ENCODE results near the gene TBC1D8.
"Not testable (repeated sequence)": the region's sequence is repeated elsewhere in the genome, so short reads cannot be mapped to it uniquely, and the experiment has no call there.

Gene TBC1D8

DNA sequence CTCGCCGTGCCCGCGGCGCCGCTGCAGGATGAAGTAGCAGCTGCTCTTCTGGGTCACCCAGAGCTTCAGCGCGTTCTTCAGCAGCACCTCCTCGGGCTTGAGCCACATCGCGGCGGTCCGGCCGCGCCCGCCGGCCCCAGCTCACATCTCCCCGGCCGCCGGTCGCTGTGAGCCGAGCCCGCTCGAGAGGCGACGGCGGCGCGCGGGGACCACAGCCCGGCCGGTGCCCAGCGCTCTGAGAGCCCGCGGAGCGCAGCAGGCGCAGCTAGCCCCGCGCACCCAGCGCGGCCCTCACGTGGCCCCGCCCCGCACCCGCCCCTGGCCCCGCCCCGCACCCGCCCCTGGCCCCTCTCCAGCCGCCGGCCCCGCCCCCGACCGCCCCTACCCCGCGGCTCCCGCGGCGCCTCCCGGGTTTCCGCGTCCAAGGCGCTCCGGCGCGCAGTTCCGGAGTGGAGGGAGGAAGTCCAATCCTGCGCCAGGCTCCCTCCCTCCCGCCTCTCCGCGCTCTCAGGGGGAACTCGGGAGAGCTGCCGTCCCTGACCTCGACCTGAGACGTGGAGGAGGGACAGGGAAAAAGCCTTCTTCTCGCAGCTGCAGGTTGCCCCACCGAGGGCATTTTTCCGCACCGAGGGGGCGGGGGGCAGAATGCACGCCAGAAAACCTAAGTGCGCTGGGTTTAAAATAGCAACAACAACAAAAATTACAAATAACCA, at the start of gene TBC1D8:
TBC1D8 (minus strand) TSS at position 237 of the 713 bp plus-strand sequence; CDS start at position 108, 129 bp downstream.
- in situ Hi-C loops (cut with MboI; ENCODE audit: low pct_unique_long_range_greater_than_20kb, low sequenced_read_pairs): loop anchor here (10.0 to 25.0 kb wide), 2 partner anchors 127 to 539 kb away; no protein-coding TSS in a partner anchor
- peak; percentile 53 for DNase-seq

DNA sequence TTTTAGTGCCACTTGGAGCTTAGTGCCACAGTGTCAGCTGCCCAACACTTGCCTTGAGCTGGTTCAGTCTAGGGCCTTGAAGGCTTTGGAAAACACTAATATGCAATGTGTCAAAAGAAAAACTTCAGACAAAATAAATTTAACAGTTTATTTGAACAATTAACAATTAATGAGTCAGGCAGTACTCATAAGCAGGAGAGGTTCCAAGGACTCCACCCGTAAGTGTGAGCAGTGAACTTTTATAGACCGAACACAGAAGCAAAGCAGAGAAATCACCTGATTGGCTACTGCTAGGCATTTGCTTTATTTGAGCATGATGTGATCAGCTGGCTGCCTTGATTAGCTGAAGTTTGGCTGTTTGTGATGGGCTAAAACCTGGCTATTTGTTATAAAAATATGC, 49.5 kb upstream of the TBC1D8 start:
- no peak for DNase-seq
- in situ Hi-C loops (cut with MboI; ENCODE audit: low pct_unique_long_range_greater_than_20kb, low sequenced_read_pairs): no loop called here

DNA sequence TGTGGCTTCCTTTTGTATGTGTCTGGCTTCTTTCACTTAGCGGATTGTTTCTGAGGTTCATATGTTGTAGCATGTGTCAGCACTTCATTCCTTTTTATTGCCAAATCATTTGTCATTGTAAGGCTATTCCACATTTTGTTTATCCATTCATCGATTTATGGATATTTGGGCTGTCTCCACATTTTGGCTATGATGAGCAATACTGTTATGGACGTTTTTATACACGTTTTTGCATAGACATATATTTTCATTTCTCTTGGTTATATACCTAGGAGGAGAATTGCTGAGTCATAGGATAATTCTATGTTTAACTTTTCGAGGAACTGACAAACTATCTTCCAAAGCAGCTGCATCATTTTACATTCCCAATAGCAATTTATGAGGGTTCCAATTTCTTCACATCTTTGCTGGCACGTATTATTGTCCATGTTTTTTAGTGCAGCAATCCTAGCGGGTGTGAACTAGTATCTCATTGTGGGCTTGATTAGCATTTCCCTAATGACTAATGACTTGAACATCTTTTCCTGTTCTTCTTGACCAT, 48.1 kb upstream of the TBC1D8 start:
- in situ Hi-C loops (cut with MboI; ENCODE audit: low pct_unique_long_range_greater_than_20kb, low sequenced_read_pairs): no loop called here
- no peak for DNase-seq

DNA sequence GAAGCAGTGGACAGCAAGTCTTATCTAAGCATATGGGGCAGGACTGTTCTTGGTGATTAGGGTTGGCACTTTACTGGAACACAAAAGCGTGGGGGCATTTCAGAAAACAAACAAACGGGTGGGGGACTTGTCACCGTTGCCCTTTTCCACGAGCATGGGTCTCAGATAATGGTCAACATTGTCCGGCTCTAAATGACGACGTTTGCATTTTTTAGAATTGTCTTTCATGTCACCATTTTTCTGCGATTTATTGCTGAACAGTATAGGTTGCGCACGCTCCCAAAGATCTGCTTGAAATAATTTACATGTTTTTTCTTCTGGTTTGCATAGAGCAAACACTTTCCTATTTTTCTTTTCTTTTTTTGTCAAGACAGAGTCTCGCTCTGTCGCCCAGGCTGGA, 46.6 kb upstream of the TBC1D8 start:
- in situ Hi-C loops (cut with MboI; ENCODE audit: low pct_unique_long_range_greater_than_20kb, low sequenced_read_pairs): no loop called here
- no peak for DNase-seq

DNA sequence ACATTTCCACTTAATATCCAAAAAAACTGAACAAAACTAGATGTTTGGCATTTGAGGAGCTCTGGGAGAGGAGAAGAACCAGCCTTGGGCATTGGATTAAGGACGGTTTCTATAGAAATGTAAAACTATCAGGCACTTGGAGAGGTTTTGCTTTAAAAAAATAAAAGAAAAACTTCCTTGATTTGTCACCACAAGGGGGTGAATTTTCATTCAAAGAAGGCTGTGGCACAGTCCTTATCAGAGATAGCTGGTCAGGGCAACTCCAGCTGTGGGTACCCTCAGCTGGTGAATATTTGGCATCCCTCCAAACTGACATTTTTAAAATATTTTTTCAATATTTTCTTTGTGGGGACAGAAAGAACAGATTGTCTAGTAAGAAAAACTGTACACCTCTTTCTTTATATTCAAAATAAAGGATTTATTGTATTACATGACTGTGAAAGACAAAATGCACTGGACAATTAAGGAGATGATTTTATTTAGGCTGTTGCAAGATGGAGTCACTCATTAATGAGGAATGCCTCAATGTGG, 46.1 kb upstream of the TBC1D8 start:
- no peak for DNase-seq
- in situ Hi-C loops (cut with MboI; ENCODE audit: low pct_unique_long_range_greater_than_20kb, low sequenced_read_pairs): no loop called here

DNA sequence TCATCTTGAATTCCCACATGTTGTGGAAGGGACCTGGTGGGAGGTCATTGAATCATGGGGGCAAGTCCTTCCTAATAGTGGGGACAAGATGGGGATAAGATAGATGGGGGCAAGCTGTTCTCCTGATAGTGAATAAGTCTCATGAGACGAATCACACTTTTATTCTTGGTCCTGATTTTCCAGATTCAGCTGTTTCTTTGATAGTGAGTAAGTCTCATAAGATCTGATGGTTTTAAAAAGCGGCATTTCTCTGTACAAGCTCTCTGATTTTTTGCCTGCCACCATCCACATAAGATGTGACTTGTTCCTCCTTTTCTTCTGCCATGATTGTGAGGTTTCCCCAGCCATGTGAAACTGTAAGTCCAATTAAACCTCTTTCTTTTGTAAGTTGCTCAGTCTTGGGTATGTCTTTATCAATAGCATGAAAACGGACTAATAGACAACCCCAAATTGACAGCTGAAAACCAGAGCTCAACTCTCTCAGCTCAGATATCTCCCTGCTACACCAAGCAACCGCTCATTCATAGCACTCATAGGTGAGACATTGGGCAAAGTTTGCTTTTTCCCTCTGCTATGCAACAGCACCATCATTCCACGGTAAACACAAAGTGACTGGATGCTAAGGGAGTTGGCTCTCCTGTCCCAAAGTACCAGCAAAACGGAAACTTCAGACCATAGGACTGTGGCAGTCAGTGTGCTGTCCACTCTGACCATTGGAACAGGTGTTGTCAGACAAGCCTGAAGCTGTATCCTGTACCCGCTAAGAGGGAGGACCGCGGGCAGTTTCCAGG, 44.9 kb upstream of the TBC1D8 start:
- DNase-seq: no peak
- in situ Hi-C loops (cut with MboI; ENCODE audit: low pct_unique_long_range_greater_than_20kb, low sequenced_read_pairs): no loop called here

DNA sequence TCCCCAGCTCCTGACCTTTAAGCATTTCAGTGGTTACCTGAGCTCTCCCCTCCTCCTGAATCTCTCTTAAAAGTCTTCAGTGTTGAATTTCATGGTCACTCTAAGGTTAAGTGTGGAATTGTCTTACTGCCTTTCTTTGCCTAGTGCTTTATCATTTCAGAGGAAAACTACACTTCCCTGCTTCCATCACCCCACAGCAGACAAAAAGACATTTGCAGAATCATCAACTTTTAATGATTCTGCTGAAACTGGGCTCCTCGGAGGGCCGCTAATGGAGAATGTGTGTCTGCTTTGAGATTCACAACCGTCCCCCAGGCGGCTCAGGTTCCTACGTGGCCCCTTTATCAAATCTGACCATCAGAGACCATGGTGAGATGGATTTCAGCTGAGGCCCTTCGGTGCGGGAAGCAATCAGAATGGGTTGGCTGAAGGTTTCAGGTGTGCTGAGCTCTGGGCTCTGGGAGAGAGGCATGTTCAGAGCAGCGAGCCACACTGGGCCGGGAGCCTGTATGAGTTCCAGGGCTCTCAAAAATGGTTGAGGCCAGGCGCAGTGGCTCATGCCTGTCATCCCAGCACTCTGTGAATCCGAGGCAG, 41.9 kb upstream of the TBC1D8 start:
- in situ Hi-C loops (cut with MboI; ENCODE audit: low pct_unique_long_range_greater_than_20kb, low sequenced_read_pairs): no loop called here
- DNase-seq: no peak

DNA sequence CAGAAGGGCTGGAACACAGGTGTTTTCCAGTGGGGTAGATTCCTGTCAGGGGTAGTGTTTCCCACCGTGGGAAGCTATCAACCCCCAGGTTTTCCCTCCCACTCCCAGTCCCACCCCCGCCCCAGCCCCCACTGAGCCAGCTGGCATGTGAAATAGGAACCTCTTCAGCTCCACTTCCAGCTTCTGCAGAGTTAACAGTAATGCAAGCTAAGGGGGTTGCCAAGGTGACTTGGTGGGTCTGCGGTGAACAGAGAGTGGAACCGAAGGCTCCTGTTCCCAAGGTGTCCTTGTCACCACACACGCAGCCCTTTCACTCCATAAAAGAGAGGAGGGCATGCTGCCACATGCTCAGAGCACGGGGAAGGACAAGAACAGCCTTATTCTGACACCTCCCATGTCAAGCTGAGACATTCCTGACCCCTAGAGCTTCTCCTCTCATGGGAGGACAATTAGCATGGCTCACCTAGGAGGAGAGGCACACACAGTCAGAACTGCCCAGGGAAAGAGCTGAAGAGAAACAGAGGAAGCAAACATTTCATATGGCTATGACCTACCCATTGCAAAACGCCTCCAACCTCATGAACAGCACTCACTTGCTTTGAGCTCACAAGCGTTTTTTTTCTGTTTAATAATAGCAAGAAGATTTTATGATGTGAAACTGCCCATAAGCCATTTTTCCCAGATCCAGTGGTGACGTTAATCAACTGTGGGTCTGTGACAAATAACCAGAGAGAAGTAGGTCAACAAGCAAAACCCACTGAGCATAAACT, 39.8 kb upstream of the TBC1D8 start:
- peak; percentile 40 for DNase-seq
- in situ Hi-C loops (cut with MboI; ENCODE audit: low pct_unique_long_range_greater_than_20kb, low sequenced_read_pairs): no loop called here

DNA sequence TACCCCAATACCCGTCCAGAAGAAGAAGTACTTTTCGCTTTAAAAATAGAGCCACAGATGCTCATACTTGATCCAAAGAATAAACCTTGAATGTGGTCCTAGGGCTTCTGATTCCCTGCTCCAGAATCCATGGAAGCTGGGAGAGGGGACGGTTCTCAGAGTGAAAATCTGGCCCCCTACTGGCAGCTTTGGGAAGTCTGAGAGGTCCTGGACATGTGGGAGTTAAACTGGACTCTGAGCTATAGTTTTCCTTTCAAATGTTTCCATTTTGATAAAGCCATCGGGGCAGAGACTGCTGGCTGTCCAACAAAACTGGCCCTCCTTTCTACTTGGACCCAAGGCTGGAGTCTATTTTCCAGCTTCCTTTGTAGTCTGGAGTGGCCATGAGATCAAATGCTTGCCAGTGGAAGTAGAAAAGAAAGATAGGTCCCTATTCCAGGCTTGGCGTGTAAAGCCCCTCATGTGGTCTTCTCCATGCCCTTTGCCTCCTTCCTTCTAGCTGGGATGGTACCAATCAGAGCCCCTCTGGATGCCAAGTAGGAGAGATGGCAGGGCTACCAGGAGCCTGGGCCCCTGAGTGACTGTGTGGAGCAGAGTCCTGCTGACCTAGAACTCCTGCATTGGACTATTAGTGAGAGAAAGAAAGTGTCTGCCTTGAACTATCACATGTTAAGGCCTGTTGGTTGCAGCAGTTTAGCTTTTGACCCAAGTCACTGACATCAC, 37.7 kb upstream of the TBC1D8 start:
- no peak for DNase-seq
- in situ Hi-C loops (cut with MboI; ENCODE audit: low pct_unique_long_range_greater_than_20kb, low sequenced_read_pairs): no loop called here

DNA sequence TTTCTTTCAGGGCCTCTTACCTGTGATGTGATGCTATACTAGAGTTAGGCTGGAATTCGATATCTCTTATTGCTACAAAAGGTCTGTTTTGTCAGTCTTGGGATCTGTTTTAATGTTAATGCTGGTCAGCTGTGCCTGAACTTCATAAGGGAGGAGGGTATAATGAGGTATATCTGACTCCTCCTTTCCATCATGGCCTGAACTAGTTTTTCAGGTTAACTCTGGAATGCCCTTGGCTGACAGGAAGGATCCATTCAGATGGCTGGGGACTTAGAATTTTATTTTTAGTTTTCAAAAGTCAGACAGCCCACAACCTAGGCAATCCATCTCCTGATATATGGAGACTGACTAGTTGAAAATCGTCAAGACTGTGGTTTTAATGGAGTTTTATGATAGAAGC, 35.9 kb upstream of the TBC1D8 start:
- in situ Hi-C loops (cut with MboI; ENCODE audit: low pct_unique_long_range_greater_than_20kb, low sequenced_read_pairs): no loop called here
- DNase-seq: no peak

DNA sequence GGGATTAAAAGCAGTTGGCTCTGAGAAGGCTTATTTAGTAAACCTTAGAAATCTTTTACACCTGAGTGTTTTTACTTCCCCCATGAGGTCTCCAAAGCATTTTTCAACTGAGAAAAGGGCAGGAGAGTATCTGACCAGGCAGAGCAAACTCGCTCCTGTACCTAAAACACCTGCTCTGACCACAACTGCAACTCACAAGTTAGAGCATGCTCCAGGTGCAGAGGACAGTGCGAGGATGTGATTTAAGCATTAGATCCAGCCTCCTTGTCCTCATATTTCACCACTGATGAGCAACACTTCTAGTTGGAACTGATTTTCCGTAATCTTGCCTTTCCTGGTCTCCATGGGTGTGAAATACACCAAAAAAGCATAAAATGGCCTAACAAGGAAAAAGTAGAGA, 34.5 kb upstream of the TBC1D8 start:
- DNase-seq: no peak
- in situ Hi-C loops (cut with MboI; ENCODE audit: low pct_unique_long_range_greater_than_20kb, low sequenced_read_pairs): no loop called here

DNA sequence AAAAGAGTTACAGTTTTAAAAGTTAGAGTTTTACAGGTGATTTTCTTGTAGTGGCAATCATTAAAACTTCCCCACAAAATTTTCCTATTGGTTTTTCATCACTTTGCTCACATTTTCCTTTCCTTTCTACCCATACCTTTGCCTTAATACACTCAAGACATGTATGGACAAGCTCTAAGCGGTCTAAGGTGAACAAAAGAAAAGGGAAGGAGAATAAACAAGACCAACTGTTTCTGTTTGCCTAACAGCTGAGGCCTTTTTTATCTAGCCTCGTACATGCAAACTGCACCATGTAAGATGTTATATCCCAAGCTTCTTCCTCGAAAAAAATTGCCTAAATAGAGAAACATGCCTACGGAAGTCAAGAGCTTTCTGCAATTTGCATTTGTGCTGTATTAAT, 33.9 kb upstream of the TBC1D8 start:
- in situ Hi-C loops (cut with MboI; ENCODE audit: low pct_unique_long_range_greater_than_20kb, low sequenced_read_pairs): no loop called here

DNA sequence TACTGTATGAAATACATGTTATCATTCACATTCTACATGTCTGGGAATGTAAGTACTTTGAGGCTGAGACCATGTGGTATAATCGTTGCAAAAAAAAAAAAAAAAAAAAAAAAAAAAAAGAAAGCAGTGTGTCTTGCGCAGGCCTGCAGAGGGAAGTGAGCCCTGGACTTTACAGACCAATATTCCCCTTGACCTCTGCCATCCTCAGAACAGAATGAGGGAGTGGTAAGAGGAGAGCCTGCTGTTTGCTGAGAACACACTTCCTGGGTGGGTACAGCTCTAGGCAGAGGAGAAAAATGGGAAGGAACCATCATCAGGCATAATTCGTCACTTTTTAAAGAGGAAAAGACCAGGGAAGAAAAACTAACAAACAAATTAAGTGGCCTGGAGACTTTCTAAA, 28.8 kb upstream of the TBC1D8 start:
- in situ Hi-C loops (cut with MboI; ENCODE audit: low pct_unique_long_range_greater_than_20kb, low sequenced_read_pairs): no loop called here
- no peak for DNase-seq

More for the DNA sequence above, 33.9 kb upstream of the TBC1D8 start:
- no peak for DNase-seq

DNA sequence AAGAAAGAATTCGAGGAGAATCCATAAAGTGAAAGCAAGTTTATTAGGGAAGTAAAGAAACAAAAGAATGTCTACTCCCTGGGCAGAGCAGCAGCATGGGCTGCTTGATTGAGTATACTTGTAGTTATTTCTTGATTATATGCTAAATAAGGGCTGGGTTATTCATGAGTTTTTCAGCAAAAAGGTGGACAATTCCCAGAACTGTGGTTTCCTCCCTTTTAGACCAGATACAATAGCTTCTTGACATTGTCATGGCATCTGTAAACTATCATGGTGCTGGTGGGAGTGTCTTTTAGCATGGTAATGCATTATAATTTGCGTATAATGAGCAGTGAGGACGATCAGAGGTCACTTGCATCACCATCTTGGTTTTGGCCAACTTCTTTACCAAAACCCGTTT, 25.6 kb upstream of the TBC1D8 start:
- no peak for DNase-seq
- in situ Hi-C loops (cut with MboI; ENCODE audit: low pct_unique_long_range_greater_than_20kb, low sequenced_read_pairs): no loop called here

DNA sequence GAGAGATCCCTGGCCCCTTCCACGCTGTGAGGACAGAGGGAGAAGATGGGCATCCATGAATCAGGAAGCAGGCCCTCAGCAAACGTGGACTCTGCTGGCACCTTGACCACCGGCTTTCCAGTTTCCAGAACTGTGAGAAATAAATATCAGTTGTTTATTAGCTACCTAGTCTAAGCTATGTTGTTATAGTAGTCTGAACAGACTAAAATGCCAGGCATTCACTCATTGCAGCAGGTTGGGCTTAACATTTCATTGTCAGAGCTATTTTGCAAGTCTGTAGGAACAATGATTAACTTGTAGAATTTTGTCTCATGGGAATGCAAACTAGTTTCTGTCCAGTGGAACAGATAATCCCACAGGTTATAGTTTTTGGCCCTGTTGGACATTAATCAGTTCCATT, 24.8 kb upstream of the TBC1D8 start:
- DNase-seq: no peak
- in situ Hi-C loops (cut with MboI; ENCODE audit: low pct_unique_long_range_greater_than_20kb, low sequenced_read_pairs): no loop called here

DNA sequence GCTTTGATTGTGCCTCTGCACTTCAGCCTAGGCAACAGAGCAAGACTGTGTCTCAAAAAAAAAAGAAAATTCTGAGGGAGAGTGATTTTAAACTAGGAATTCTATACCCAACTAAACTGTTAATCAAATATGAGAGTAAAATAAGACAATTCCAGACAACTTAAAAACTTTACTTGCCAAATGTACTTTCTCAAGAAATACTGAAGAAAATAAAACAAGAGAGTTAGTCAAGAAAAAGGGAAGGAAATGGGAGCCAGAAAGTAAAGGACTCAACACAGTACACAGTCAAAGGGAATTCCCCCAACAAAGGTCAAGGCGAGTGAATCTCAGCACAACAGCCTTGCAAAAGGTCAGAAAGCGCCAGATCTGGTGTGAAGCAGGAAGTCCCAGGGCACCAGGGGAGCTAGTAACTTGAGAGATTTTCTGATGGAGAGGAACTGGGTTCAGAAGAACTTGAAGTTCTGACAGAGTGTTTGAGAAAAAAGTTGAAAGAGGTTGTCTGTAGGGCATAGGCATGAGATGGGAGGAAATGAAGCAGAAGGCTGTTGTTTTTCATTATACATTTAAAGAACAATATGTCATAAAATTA, 22.6 kb upstream of the TBC1D8 start:
- in situ Hi-C loops (cut with MboI; ENCODE audit: low pct_unique_long_range_greater_than_20kb, low sequenced_read_pairs): loop anchor here (25.0 kb wide), 1 partner anchor 562 kb away; no protein-coding TSS in a partner anchor
- peak; percentile 37 for DNase-seq

DNA sequence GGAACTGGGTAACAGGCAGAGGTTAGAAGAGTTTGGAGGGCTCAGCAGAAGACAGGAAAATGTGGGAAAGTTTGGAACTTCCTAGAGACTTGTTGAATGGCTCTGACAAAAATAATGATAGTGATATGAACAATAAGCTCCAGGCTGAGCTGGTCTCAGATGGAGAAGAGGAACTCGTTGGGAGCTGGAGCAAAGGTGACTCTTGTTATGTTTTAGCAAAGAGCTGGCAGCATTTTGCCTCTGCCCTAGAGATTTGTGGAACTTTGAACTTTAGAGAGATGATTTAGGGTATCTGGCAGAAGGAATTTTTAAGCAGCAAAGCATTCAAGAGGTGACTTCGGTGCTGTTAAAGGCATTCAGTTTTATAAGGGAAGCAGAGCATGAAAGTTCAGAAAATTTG, 18.6 kb upstream of the TBC1D8 start:
- in situ Hi-C loops (cut with MboI; ENCODE audit: low pct_unique_long_range_greater_than_20kb, low sequenced_read_pairs): loop anchor here (25.0 kb wide), 1 partner anchor 558 kb away; no protein-coding TSS in a partner anchor
- DNase-seq: not testable (repeated sequence)

DNA sequence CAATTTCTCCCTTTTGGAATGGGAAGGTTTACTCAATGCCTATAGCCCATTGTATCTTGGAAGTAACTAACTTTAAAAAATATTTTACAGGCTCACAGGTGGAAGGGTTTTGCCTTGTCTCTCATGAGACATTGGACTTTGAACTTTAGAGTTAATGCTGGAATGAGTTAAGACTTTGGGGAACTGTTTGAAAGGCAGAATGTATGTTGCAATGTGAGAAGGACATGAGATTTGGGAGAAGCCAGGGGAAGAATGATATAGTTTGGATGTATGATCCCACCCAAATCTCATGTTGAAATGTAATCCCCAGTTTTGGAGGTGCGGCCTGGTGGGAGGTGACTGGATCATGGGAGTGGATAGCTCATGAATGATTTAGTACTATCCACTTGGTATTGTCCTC, 17.5 kb upstream of the TBC1D8 start:
- no peak for DNase-seq
- in situ Hi-C loops (cut with MboI; ENCODE audit: low pct_unique_long_range_greater_than_20kb, low sequenced_read_pairs): loop anchor here (25.0 kb wide), 1 partner anchor 556 kb away; no protein-coding TSS in a partner anchor

Data from KBM-7 (cell line).